ENCODE measurements around the gene NUCKS1.
A peak's percentile ranks its signal among the peaks of the same experiment; 100 is the strongest.

DNA sequence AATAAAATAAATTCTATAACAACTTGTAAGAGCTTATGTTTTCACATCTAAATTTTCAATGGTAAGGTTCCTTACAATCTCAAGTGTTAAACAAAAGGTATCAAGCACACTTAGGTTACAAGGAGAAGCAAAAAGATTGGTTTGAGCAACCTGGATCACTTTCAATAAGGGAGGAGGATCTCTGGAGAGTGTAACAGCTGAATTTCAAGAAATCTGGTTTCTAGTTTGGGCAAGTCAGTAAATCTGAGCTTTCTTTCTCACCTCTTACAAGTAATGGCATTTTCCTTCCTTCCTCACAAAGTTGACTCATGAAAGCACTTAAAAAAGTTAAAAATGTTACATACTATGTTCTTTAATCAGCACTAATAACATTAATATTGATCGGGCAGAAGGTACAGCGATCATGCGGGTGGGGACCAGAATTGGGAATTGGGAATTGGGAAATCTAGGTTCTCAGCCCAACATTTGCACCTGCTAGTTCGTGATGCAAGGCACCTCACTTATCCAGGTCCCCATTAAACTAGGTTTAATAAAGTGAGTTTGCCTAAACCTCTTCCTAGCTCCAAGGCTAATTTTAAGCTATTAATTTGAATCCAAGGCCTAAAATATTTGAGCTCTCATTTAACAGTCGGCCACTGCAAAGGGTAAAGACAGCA is 3.1 kb downstream of the NUCKS1 start:
- TF ChIP-seq HDGF (IDR thresholded peaks at IDR 0.05; ENCODE audit: borderline replicate concordance) (no peak), SUZ12 (IDR thresholded peaks at IDR 0.05) (no peak), L3MBTL2 (conservative IDR thresholded peaks at IDR 0.05) (no peak), ELF4 (IDR thresholded peaks at IDR 0.05) (peak; percentile 27; the same call in 1 of the 2 replicates), TARDBP (IDR thresholded peaks at IDR 0.05) (no peak), FOXM1 (IDR thresholded peaks at IDR 0.05; ENCODE audit: borderline replicate concordance) (no peak), ARNT (IDR thresholded peaks at IDR 0.05) (no peak)
- TF ChIP-seq, protein P1, sequence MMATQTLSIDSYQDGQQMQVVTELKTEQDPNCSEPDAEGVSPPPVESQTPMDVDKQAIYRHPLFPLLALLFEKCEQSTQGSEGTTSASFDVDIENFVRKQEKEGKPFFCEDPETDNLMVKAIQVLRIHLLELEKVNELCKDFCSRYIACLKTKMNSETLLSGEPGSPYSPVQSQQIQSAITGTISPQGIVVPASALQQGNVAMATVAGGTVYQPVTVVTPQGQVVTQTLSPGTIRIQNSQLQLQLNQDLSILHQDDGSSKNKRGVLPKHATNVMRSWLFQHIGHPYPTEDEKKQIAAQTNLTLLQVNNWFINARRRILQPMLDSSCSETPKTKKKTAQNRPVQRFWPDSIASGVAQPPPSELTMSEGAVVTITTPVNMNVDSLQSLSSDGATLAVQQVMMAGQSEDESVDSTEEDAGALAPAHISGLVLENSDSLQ (IDR thresholded peaks at IDR 0.05) = no peak

Measured in HEK293T (cell line).